ENCODE results near the gene ABCB9. TPM values are rescaled to one million over a fixed set of nuclear protein-coding genes. Genes with fewer than 3 reads are reported as not detected.

The ABCB9 gene
- total RNA-seq, 1 experiment from 2014 or later, result 4.6 TPM

GRCh38 chr12:123010681-123011080 lies 44.4 kb upstream of the ABCB9 start:
- WGBS (ENCODE audit: extremely low coverage, insufficient read length, low lambda C conversion rate), result no CpG with 5 or more reads among the region's 4 CpGs
- H3K23me2 ChIP-seq (ENCODE audit: insufficient read length, low read depth, low read length, poor library complexity, severe bottlenecking), result no peaks in the 10 kb centered on the region
- Mint-ChIP-seq H3K27me3 (ENCODE audit: low read depth) (peaks cover 2% of the 10 kb centered on the region), H3K4me3 (no peak overlapping the region), H3K9me3 (no peaks in the 10 kb centered on the region), H3K4me1 (0 out of 4 replicates have a peak, but pooled peaks cover 0 to 3% of the 10 kb centered on the region in 2 experiments), H3K27ac (no peak overlapping the region), H3K36me3 (ENCODE audit: insufficient read depth in 1 of 3, low read depth in 3 of 3) (no peaks in the 10 kb centered on the region; a peak in 1 of 7 replicates)
- H2BK12ac ChIP-seq (ENCODE audit: insufficient read length, low read depth, low read length), result no peak overlapping the region
- no peak overlapping the region for H4K5ac ChIP-seq (ENCODE audit: insufficient read length, low read depth, low read length)
- H2BK120ac ChIP-seq (ENCODE audit: low read depth, low read length, poor library complexity, severe bottlenecking), result no peak overlapping the region
- H3K18ac ChIP-seq (ENCODE audit: insufficient read length, low read depth, low read length), result no peak overlapping the region
- H3K23ac ChIP-seq (ENCODE audit: insufficient read length, low read depth, low read length), result no peak overlapping the region
- H4K20me1 ChIP-seq (ENCODE audit: control insufficient read depth, insufficient read depth, insufficient read length), result no peaks in the 10 kb centered on the region
- no peak overlapping the region for H3K14ac ChIP-seq (ENCODE audit: insufficient read depth, low read length)
- no peak overlapping the region for H3T11ph ChIP-seq (ENCODE audit: low read length)
- no peaks in the 10 kb centered on the region for H3K9me3 ChIP-seq (ENCODE audit: control insufficient read depth, low read depth, low read length)
- no peak overlapping the region for H3K56ac ChIP-seq (ENCODE audit: insufficient read length, low read depth, low read length)
- H2BK15ac ChIP-seq (ENCODE audit: low read depth, low read length), result no peak overlapping the region
- H4K91ac ChIP-seq (ENCODE audit: insufficient read length, low read depth, low read length), result no peak overlapping the region
- H2BK20ac ChIP-seq (ENCODE audit: low read depth, low read length, poor library complexity, severe bottlenecking), result no peak overlapping the region
- H3K4ac ChIP-seq (ENCODE audit: low read depth, low read length), result no peak overlapping the region
- no peak overlapping the region for H3K4me2 ChIP-seq (ENCODE audit: insufficient read depth, insufficient read length, low read length)
- H3K79me1 ChIP-seq (ENCODE audit: insufficient read depth, low read depth, low read length, poor library complexity, severe bottlenecking), result no peaks in the 10 kb centered on the region
- H2BK5ac ChIP-seq (ENCODE audit: insufficient read length, low read length), result no peak overlapping the region
- H3K4me1 ChIP-seq (ENCODE audit: insufficient read depth, low read length), result no peaks in the 10 kb centered on the region
- DNase-seq, result no peak
- H2AFZ ChIP-seq (ENCODE audit: low read length), result no peak overlapping the region
- H4K8ac ChIP-seq (replicated peaks; ENCODE audit: insufficient read length, low read depth, low read length), result no peak overlapping the region
- no peak overlapping the region for H3K27ac ChIP-seq (ENCODE audit: insufficient read length, low read depth, low read length)
- H3K9ac ChIP-seq (ENCODE audit: extremely low read depth, insufficient read length, low read length), result no peak overlapping the region
- TF ChIP-seq CTCF (conservative IDR thresholded peaks at IDR 0.05), result 0 out of 3 replicates have a peak, but pooled peaks have one; percentile 21
- no peaks in the 10 kb centered on the region for H3K79me2 ChIP-seq (ENCODE audit: insufficient read depth, low read length)
- no peaks in the 10 kb centered on the region for H3K27me3 ChIP-seq (ENCODE audit: insufficient read depth, low read length)
- H2AK5ac ChIP-seq (ENCODE audit: insufficient read length, low read length), result no peak overlapping the region
